ENCODE measurements around the gene RIBC1. TPM values are rescaled to one million over a fixed set of nuclear protein-coding genes. Genes with fewer than 3 reads are reported as not detected.

Gene RIBC1
- total and polyA plus RNA-seq, 12 donors: 0.28 to 1.6 (median 0.52) TPM

- peak; percentile 97 to 99 (median 98) for ATAC-seq
- intact Hi-C loops (cut with DNase I): loop anchor here in 1 of 10 donors (10.0 kb wide), 1 partner anchor 197 kb away; the partner anchor contains the start of gene KDM5C
- peak; percentile 94 to 97 for DNase-seq
- H3K27ac ChIP-seq: peak within 1 kb of the TSS; percentile 81 to 96 (median 92)
- no peak for TF ChIP-seq CTCF (IDR thresholded peaks at IDR 0.05)
- H3K4me3 ChIP-seq: peak within 1 kb of the TSS; percentile 50 to 83 (median 70)
- no peaks in the 10 kb centered on the region for H3K9me3 ChIP-seq
- WGBS, 2 donors: 0% methylated on average over 60 to 73 of the region's 75 CpGs
- peaks cover 0 to 29% (median 14%) of the 10 kb centered on the region in 9 donors for H3K4me1 ChIP-seq
- no peaks in the 10 kb centered on the region for H3K27me3 ChIP-seq
- peaks cover 0 to 8% (median 0%) of the 10 kb centered on the region in 9 donors for H3K36me3 ChIP-seq
Observed at GRCh38 chrX:53422086-53422860, 400 bp upstream of the RIBC1 start, which contains the start of gene SMC1A. TSS of gene SMC1A (minus strand) at chrX:53422654. CDS start at chrX:53422600, 54 bp downstream.

- ATAC-seq (no peak), DNase-seq (no peak)
- Histone ChIP-seq H3K4me3 (no peak overlapping the region), H3K4me1 (peaks cover 0 to 10% (median 4%) of the 10 kb centered on the region in 9 donors), H3K27me3 (peaks cover 0 to 20% (median 0%) of the 10 kb centered on the region in 7 donors), H3K9me3 (no peaks in the 10 kb centered on the region), H3K27ac (no peak overlapping the region), H3K36me3 (peaks cover 0 to 46% (median 0%) of the 10 kb centered on the region in 9 donors)
- 98 to 100% methylated on average over 8 of the region's 8 CpGs for WGBS, 2 donors
- intact Hi-C loops (cut with DNase I): loop anchor here in 7 of 10 donors (10.0 kb wide), 3 partner anchors 115 to 205 kb away; partner anchors contain the start of genes IQSEC2 (in 4 of the 7) and KDM5C (in 2 of the 7)
- no peak for TF ChIP-seq CTCF (IDR thresholded peaks at IDR 0.05)
Observed at GRCh38 chrX:53429755-53430154, 7.1 kb downstream of the RIBC1 start.

GRCh38 chrX:53430231-53430630 is 7.6 kb downstream of the RIBC1 start:
- intact Hi-C loops (cut with DNase I): loop anchor here in 6 of 10 donors (10.0 kb wide), 3 partner anchors 115 to 205 kb away; partner anchors contain the start of genes IQSEC2 (in 4 of the 6) and KDM5C (in 1 of the 6)
- peaks cover 0 to 25% (median 0%) of the 10 kb centered on the region in 7 donors for H3K27me3 ChIP-seq
- no peak overlapping the region for H3K27ac ChIP-seq
- no peak overlapping the region for H3K4me3 ChIP-seq
- WGBS, 2 donors: 94 to 95% methylated on average over 9 of the region's 9 CpGs
- H3K4me1 ChIP-seq: peaks cover 0 to 14% (median 4%) of the 10 kb centered on the region in 9 donors
- TF ChIP-seq CTCF (IDR thresholded peaks at IDR 0.05): no peak
- no peaks in the 10 kb centered on the region for H3K9me3 ChIP-seq
- H3K36me3 ChIP-seq: peaks cover 0 to 46% (median 0%) of the 10 kb centered on the region in 9 donors
- ATAC-seq (no peak), DNase-seq (no peak)
